HEK293T (cell line): ENCODE data around the gene C3orf38.

Experiments used
- ARNT ChIP-seq: fragments of 450-650 bp; IDR thresholded peaks from 2 replicates; pipeline ENCODE4 v1.6.1; 2017; ENCODE audit warnings: mild to moderate bottlenecking
- CTBP1 ChIP-seq: fragments of 450-650 bp; IDR thresholded peaks from 2 replicates; pipeline ENCODE4 v1.6.1; 2016; ENCODE audit warnings: borderline replicate concordance
- ELF4 ChIP-seq: fragments of 450-650 bp; IDR thresholded peaks from 2 replicates; pipeline ENCODE4 v1.6.1; 2017; ENCODE audit warnings: antibody characterized with exemption
- FOXA1 ChIP-seq: fragments of 450-650 bp; IDR thresholded peaks from 2 replicates; pipeline ENCODE4 v1.6.1; 2016; ENCODE audit warnings: mild to moderate bottlenecking
- FOXK2 ChIP-seq: fragments of 450-650 bp; IDR thresholded peaks from 2 replicates; pipeline ENCODE4 v1.6.1; 2016; ENCODE audit warnings: mild to moderate bottlenecking
- FOXM1 ChIP-seq: fragments of 450-650 bp; IDR thresholded peaks from 2 replicates; pipeline ENCODE4 v1.6.1; 2017; ENCODE audit warnings: mild to moderate bottlenecking, borderline replicate concordance
- NFRKB ChIP-seq: fragments of 450-650 bp; IDR thresholded peaks from 2 replicates; pipeline ENCODE4 v1.6.1; 2016; ENCODE audit warnings: mild to moderate bottlenecking, moderate library complexity
- SP1 ChIP-seq: fragments of 450-650 bp; IDR thresholded peaks from 2 replicates; pipeline ENCODE4 v1.6.1; 2017
- TARDBP ChIP-seq: fragments of 450-650 bp; IDR thresholded peaks from 2 replicates; pipeline ENCODE4 v1.6.1; 2016

DNA sequence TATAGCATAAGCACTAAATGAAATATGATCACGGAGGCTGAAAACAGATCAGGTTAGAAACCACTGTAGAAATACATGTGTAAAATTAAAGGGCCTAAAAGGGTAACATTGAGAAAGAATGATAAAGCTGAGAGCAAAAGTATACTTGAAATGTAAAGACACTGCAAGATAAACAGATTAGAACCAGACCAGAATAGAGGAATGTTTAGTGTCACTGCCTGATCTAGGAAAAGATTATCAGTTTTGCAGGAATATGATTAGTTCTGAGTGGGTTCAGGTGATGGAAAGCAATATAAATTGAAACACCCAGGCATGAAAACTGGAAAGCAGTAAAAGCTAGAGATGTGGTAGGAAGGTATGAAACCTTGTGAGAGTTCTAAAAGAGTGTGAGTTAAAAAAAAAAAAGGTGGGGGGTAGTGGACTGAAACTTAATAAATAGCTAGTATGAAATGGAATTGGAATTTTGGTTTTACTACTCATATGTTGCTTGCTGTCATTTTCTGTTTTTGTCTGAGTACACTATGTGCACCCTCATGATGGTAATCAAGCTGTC is 16.0 kb upstream of the C3orf38 start:
- TF ChIP-seq FOXM1, result no peak
- TF ChIP-seq FOXA1, result no peak
- TF ChIP-seq CTBP1, result no peak
- no peak for TF ChIP-seq NFRKB
- no peak for TF ChIP-seq TARDBP
- no peak for TF ChIP-seq SP1
- no peak for TF ChIP-seq ARNT
- TF ChIP-seq ELF4, result no peak
- TF ChIP-seq FOXK2, result no peak
